Measurements from ENCODE around the gene RTN4RL1. TPM values are rescaled to one million over a fixed set of nuclear protein-coding genes. Genes with fewer than 3 reads are reported as not detected.

The RTN4RL1 gene
- total and polyA plus RNA-seq, 11 donors: 1.7 to 4.9 (median 2.7) TPM

- 93 to 96% (median 94%) methylated on average over 10 to 25 of the region's 25 CpGs for WGBS, 4 donors
- Histone ChIP-seq H3K4me3 (no peak overlapping the region), H3K9me3 (no peaks in the 10 kb centered on the region), H3K36me3 (peaks cover 0 to 4% (median 0%) of the 10 kb centered on the region in 9 donors), H3K27me3 (no peaks in the 10 kb centered on the region), H3K4me1 (peaks cover 0 to 15% (median under 1%) of the 10 kb centered on the region in 12 donors), H3K27ac (no peak overlapping the region)
- intact Hi-C loops (cut with DNase I): no loop called here
- DNase-seq (no peak), ATAC-seq (no peak)
- TF ChIP-seq, protein P1, sequence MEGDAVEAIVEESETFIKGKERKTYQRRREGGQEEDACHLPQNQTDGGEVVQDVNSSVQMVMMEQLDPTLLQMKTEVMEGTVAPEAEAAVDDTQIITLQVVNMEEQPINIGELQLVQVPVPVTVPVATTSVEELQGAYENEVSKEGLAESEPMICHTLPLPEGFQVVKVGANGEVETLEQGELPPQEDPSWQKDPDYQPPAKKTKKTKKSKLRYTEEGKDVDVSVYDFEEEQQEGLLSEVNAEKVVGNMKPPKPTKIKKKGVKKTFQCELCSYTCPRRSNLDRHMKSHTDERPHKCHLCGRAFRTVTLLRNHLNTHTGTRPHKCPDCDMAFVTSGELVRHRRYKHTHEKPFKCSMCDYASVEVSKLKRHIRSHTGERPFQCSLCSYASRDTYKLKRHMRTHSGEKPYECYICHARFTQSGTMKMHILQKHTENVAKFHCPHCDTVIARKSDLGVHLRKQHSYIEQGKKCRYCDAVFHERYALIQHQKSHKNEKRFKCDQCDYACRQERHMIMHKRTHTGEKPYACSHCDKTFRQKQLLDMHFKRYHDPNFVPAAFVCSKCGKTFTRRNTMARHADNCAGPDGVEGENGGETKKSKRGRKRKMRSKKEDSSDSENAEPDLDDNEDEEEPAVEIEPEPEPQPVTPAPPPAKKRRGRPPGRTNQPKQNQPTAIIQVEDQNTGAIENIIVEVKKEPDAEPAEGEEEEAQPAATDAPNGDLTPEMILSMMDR (IDR thresholded peaks at IDR 0.05): no peak
- TF ChIP-seq POLR2A (IDR thresholded peaks at IDR 0.05): no peak
These were observed 87.7 kb downstream of the RTN4RL1 start for GRCh38 chr17:1937461-1937860.

GRCh38 chr17:1936766-1937165 is 88.4 kb downstream of the RTN4RL1 start:
- WGBS, 4 donors: 80 to 93% (median 89%) methylated on average over 5 to 28 of the region's 28 CpGs
- intact Hi-C loops (cut with DNase I): no loop called here
- H3K4me3 ChIP-seq: no peak overlapping the region
- peaks cover 0 to 22% (median 5%) of the 10 kb centered on the region in 12 donors for H3K4me1 ChIP-seq
- no peaks in the 10 kb centered on the region for H3K9me3 ChIP-seq
- TF ChIP-seq POLR2A (IDR thresholded peaks at IDR 0.05): no peak
- TF ChIP-seq, protein P1 (IDR thresholded peaks at IDR 0.05): no peak
- no peak for ATAC-seq
- H3K27ac ChIP-seq: no peak overlapping the region
- no peaks in the 10 kb centered on the region for H3K27me3 ChIP-seq
- peaks cover 0 to 4% (median 0%) of the 10 kb centered on the region in 9 donors for H3K36me3 ChIP-seq
- DNase-seq: no peak

GRCh38 chr17:1934901-1935300 is 90.2 kb downstream of the RTN4RL1 start:
- H3K4me3 ChIP-seq: no peak overlapping the region
- 78 to 86% (median 83%) methylated on average over 6 to 17 of the region's 17 CpGs for WGBS, 4 donors
- no peak overlapping the region for H3K27ac ChIP-seq
- intact Hi-C loops (cut with DNase I): no loop called here
- H3K9me3 ChIP-seq: no peaks in the 10 kb centered on the region
- no peak for TF ChIP-seq POLR2A (IDR thresholded peaks at IDR 0.05)
- TF ChIP-seq, protein P1 (IDR thresholded peaks at IDR 0.05): no peak
- H3K27me3 ChIP-seq: no peaks in the 10 kb centered on the region
- H3K4me1 ChIP-seq: peaks cover 0 to 25% (median 3%) of the 10 kb centered on the region in 12 donors
- ATAC-seq (no peak), DNase-seq (no peak)
- peaks cover 0 to 4% (median 0%) of the 10 kb centered on the region in 9 donors for H3K36me3 ChIP-seq

GRCh38 chr17:1933875-1934715 is 91.0 kb downstream of the RTN4RL1 start:
- H3K27ac ChIP-seq: no peak overlapping the region
- no peaks in the 10 kb centered on the region for H3K9me3 ChIP-seq
- ATAC-seq: no peak
- peaks cover 0 to 4% (median 0%) of the 10 kb centered on the region in 9 donors for H3K36me3 ChIP-seq
- TF ChIP-seq, protein P1 (IDR thresholded peaks at IDR 0.05): no peak
- TF ChIP-seq POLR2A (IDR thresholded peaks at IDR 0.05): no peak
- intact Hi-C loops (cut with DNase I): no loop called here
- no peaks in the 10 kb centered on the region for H3K27me3 ChIP-seq
- peaks cover 0 to 25% (median 3%) of the 10 kb centered on the region in 12 donors for H3K4me1 ChIP-seq
- no peak for DNase-seq
- H3K4me3 ChIP-seq: no peak overlapping the region
- WGBS, 4 donors: 88 to 93% (median 90%) methylated on average over 15 to 27 of the region's 27 CpGs

All from heart left ventricle (tissue), 16 donors.